Measurements from ENCODE around the gene PTBP2.
"Not testable (repeated sequence)": the region's sequence is repeated elsewhere in the genome, so short reads cannot be mapped to it uniquely, and the experiment has no call there.

PTBP2 gene

DNA sequence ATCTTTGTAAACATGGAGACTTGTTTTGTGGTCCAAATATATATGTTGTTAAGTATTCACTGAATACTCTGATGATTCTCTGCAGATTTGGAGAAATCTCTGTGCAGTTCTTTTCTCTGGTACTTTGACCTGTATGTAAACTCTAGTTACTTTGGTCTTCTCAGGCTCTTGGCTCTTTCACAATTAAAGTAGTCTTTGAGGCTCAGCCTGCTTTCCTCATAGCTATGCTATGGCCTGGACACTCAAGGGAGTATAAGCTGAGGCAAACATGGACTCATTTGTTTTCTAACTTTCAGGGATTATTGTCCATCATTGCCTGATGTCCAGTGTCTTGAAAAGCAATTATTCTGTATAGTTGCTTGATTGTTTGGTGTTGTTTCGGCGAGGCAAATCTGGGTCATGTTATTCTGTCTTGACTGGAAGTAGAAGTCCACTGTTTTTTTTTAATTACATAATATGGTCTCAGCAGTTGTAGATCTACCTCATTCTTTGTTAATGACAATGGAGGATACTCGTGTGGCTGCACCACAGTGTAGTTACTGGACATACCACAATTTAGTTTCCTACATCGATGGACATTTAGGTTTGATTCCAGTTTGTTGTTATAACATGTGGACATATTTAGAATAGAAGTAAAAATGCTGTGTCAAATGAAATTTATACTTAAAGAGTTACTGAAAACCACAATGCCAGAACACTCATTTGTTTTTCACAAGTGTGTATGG lies 9.2 kb downstream of the PTBP2 start:
- DNase-seq (ENCODE audit: low read depth in 2 of 2), result no peak

- no peak for DNase-seq (ENCODE audit: low read depth in 2 of 2)
Measured at GRCh38 chr1:96741335-96741734, 19.8 kb downstream of the PTBP2 start.

DNA sequence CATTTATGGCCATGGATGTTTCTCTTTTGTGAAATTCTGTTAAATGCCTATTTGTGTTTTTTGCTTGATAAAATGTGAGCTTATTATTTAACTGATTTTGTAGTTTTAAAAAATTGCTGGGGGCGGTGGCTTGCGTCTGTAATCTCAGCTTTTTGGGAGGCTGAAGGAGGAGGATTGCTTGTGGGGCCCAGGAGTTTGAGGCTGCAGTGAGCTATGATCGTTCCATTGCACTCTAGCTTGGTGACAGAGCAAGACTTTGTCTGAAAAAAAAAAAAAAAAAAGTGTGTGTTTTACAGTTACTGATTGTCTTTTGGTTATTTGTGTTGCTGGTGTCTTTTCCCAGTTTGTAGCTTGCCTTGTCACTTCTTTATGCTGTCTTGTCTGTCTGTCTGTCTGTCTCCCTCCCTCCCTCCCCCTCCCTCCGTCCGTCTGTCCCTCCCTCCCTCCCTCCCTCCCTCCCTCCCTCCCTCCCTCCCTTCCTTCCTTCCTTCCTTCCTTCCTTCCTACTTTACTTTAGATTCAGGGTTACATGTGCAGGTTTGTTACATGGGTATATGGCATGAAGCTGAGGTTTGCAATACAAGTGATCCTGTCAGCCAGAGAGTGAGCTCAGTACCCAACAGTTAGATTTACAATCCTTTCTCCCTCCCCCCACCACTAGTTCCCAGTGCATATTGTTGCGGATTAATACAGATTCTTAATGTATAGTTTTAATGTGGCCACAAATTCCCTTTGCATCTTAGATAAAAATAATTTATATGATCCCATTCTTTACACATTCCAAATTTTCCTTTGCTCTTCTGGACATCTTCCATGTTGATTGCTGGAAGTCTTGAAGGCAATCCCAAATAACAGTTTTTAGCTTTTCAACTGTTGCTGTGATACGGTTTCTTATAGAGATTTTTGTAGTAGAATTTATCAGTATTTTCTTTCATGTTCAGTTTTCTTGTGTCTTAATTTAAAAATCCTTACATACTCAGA lies 25.1 kb downstream of the PTBP2 start:
- no peak for DNase-seq (ENCODE audit: low read depth in 2 of 2)

DNA sequence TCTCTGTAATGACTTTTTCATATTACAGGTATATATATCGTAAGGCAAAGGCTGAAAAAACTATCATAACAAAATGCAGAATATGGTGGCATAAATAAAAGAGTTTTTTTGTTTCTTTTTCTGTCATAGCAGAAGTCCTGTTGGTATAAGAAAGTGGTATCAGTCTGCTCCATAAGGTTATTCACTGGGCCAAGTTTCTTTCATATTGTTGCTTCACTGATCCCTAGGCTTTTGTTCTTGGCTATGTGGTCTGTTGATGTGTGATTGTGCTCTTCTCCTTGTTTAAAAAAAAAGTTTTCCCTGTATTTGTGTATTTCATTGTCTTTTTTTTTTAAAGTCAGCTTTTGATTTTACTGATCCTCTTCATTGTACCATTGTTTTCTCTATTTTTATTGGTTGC lies 26.0 kb downstream of the PTBP2 start:
- DNase-seq (ENCODE audit: low read depth in 2 of 2), result no peak

GRCh38 chr1:96748078-96748477 lies 26.5 kb downstream of the PTBP2 start:
- DNase-seq (ENCODE audit: low read depth in 2 of 2), result no peak

DNA sequence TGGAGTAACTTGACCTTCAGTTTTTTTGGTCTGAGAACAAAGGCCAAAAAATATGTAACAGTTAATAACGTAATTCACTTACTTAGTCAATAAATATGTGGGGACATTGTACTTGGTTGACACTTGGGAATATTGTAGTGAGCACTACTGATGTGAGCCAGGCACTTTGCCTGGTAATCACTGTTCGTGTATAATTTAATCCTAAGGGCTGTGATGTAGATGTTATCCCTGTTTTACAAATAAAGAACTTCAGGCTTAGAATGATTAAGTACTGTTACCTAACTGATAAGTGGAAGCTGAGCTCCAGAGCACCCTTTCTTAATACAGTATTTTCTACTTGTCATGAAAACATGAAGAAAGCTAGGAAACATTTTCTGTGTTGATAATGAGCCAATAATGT lies 28.0 kb downstream of the PTBP2 start:
- no peak for DNase-seq (ENCODE audit: low read depth in 2 of 2)

GRCh38 chr1:96752394-96752793 lies 30.8 kb downstream of the PTBP2 start:
- DNase-seq (ENCODE audit: low read depth in 2 of 2), result no peak

- no peak for DNase-seq (ENCODE audit: low read depth in 2 of 2)
Measured at GRCh38 chr1:96756789-96757188, 35.2 kb downstream of the PTBP2 start.

GRCh38 chr1:96762586-96762985 lies 41.0 kb downstream of the PTBP2 start:
- DNase-seq (ENCODE audit: low read depth in 2 of 2), result not testable (repeated sequence)

- DNase-seq (ENCODE audit: low read depth in 2 of 2), result no peak
Measured at GRCh38 chr1:96763514-96763913, 41.9 kb downstream of the PTBP2 start.

DNA sequence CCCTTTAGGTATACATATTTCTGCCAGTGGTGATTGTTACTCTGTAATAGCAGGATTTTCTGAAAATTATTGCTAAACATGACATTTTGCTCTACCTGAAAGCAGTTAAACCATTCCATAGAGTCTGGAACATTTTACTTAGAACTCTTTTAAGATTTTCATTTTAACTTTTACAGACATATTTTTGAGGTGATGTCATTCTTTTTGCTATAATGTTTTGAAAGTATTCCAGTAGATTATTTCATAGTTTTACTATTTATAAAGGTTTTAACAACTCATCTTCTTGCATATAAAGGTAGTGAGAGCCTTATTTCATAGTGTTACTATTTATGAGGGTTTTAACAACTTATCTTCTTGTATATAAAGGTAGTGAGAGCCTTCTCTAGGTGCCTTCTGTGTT lies 42.9 kb downstream of the PTBP2 start:
- no peak for DNase-seq (ENCODE audit: low read depth in 2 of 2)

GRCh38 chr1:96771847-96772246 lies 50.3 kb downstream of the PTBP2 start:
- no peak for DNase-seq (ENCODE audit: low read depth in 2 of 2)

- no peak for DNase-seq (ENCODE audit: low read depth in 2 of 2)
Measured at GRCh38 chr1:96772349-96772748, 50.8 kb downstream of the PTBP2 start.

GRCh38 chr1:96772972-96773371 lies 51.4 kb downstream of the PTBP2 start:
- no peak for DNase-seq (ENCODE audit: low read depth in 2 of 2)

- no peak for DNase-seq (ENCODE audit: low read depth in 2 of 2)
Measured at GRCh38 chr1:96782206-96782605, 60.6 kb downstream of the PTBP2 start.

DNA sequence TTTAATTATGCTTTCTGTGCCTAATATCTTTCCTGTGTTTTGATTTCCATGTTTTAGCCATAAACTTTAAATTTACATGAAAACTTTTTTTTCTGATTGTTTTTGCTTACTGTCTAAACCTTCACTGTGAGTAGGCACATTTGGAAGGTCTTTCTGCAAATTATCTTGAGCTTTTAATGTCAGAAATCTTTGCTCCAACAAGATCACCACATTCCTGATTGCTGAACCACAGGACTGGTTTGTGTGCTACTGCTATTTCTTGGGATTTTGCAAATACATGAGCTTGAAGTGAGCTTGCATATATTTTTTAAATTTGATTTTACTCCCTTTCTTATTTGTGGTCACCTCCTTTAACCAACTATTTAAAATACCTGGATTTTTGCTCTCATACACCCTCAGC lies 61.3 kb downstream of the PTBP2 start:
- DNase-seq (ENCODE audit: low read depth in 2 of 2), result no peak

GRCh38 chr1:96790599-96790998 lies 69.0 kb downstream of the PTBP2 start:
- no peak for DNase-seq (ENCODE audit: low read depth in 2 of 2)

- no peak for DNase-seq (ENCODE audit: low read depth in 2 of 2)
Measured at GRCh38 chr1:96792220-96792619, 70.6 kb downstream of the PTBP2 start.

DNA sequence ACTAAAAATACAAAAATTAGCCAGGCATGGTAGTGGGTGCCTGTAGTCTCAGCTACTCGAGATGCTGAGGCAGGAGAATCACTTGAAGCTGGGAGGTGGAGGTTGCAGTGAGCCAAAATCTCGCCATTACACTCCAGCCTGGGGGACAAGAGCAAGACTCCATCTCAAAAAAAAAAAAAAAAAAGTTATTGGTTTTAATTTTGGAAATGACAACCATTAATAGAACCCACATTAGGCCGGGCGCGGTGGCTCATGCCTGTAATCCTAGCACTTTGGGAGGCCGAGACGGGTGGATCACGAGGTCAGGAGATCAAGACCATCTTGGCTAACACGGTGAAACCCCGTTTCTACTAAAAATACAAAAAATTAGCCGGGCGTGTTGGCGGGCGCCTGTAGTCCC lies 80.1 kb downstream of the PTBP2 start:
- DNase-seq (ENCODE audit: low read depth in 2 of 2), result not testable (repeated sequence)

DNA sequence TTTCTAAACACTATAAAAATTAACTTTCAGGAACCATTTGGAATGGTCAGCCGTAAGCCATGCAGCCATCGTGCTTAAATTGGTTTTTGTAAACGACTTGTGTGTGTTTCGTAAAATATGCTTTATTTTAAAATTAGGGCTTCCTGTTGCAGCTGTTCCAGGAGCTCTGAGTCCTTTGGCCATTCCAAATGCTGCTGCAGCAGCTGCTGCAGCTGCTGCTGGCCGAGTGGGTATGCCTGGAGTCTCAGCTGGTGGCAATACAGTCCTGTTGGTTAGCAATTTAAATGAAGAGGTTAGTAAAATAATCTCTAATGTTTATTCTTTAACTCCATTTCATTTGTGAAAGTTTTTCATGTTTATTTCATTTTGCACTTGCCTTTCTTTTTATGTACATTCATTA lies 83.1 kb downstream of the PTBP2 start:
- no peak for DNase-seq (ENCODE audit: low read depth in 2 of 2)

- DNase-seq (ENCODE audit: low read depth in 2 of 2), result no peak
Measured at GRCh38 chr1:96808191-96808590, 86.6 kb downstream of the PTBP2 start.

GRCh38 chr1:96815914-96816313 lies 94.3 kb downstream of the PTBP2 start:
- DNase-seq (ENCODE audit: low read depth in 2 of 2), result no peak

- DNase-seq (ENCODE audit: low read depth in 2 of 2), result no peak
Measured at GRCh38 chr1:96820107-96820506, 98.5 kb downstream of the PTBP2 start.
